Calu3 (cell line): ENCODE results near the gene SAA1. TPM values are rescaled to one million over a fixed set of nuclear protein-coding genes. Genes with fewer than 3 reads are reported as not detected.
"Not testable (repeated sequence)": the region's sequence is repeated elsewhere in the genome, so short reads cannot be mapped to it uniquely, and the experiment has no call there.

Source experiments
- BruUV-seq: library from RNA; stranded (reverse); fragments of 400-500 nt; replicated peaks from 2 replicates; lab custom pipeline; 2021; lab: Mats Ljungman, UMichigan
- CTCF ChIA-PET: fragments of 300-600 bp; sonication (Branson Sonifier 250); formaldehyde crosslinking; loops from one replicate; lab custom pipeline; 2022; ENCODE audit warnings: antibody characterized with exemption; lab: Charles Lee
- DNase-seq: peaks from one replicate; pipeline ENCODE4 v3.0.0; 2022
- H3K27ac Mint-ChIP-seq: one replicate; pipeline ENCODE4 v1.8.0; 2022; ENCODE audit warnings: mixed read lengths; ENCODE audit not compliant: unreplicated experiment
- H3K27me3 Mint-ChIP-seq: one replicate; pipeline ENCODE4 v1.8.0; 2022; ENCODE audit warnings: mixed read lengths; ENCODE audit not compliant: unreplicated experiment
- H3K36me3 Mint-ChIP-seq: one replicate; pipeline ENCODE4 v1.8.0; 2022; ENCODE audit warnings: mild to moderate bottlenecking, moderate library complexity, mixed read lengths; ENCODE audit not compliant: insufficient read depth, unreplicated experiment
- H3K4me1 Mint-ChIP-seq: one replicate; pipeline ENCODE4 v1.8.0; 2022; ENCODE audit warnings: mild to moderate bottlenecking, low read depth, mixed read lengths; ENCODE audit not compliant: unreplicated experiment
- H3K4me3 Mint-ChIP-seq: one replicate; pipeline ENCODE4 v1.8.0; 2022; ENCODE audit warnings: mild to moderate bottlenecking, low read depth, moderate library complexity, mixed read lengths; ENCODE audit not compliant: unreplicated experiment
- H3K9me3 Mint-ChIP-seq: one replicate; pipeline ENCODE4 v1.8.0; 2022; ENCODE audit warnings: low read depth, mixed read lengths; ENCODE audit not compliant: unreplicated experiment
- intact Hi-C: fragments of 100-400 bp; cut with micrococcal nuclease; formaldehyde crosslinking; loops from one replicate; pipeline ENCODE4 v1.10.0; 2022; ENCODE audit not compliant: unreplicated experiment
- total RNA-seq: library from RNA; stranded (reverse); gene quantifications from 2 replicates; pipeline ENCODE4 v1.2.3, GENCODE V29; 2022
- TF ChIP-seq, protein P1 (sequence below): fragments of 200-600 bp; IDR thresholded peaks from one replicate; pipeline ENCODE4 v1.8.0; 2022; ENCODE audit warnings: antibody characterized with exemption; ENCODE audit not compliant: unreplicated experiment

The SAA1 gene
- total RNA-seq, 1 experiment from 2014 or later, result 54.1 TPM

- peaks cover 3% of the 10 kb centered on the region for H3K36me3 Mint-ChIP-seq
- intact Hi-C loops, result no loop called here
- no peaks in the 10 kb centered on the region for H3K27me3 Mint-ChIP-seq
- BruUV-seq, result no TSS peak
- TF ChIP-seq, protein P1, sequence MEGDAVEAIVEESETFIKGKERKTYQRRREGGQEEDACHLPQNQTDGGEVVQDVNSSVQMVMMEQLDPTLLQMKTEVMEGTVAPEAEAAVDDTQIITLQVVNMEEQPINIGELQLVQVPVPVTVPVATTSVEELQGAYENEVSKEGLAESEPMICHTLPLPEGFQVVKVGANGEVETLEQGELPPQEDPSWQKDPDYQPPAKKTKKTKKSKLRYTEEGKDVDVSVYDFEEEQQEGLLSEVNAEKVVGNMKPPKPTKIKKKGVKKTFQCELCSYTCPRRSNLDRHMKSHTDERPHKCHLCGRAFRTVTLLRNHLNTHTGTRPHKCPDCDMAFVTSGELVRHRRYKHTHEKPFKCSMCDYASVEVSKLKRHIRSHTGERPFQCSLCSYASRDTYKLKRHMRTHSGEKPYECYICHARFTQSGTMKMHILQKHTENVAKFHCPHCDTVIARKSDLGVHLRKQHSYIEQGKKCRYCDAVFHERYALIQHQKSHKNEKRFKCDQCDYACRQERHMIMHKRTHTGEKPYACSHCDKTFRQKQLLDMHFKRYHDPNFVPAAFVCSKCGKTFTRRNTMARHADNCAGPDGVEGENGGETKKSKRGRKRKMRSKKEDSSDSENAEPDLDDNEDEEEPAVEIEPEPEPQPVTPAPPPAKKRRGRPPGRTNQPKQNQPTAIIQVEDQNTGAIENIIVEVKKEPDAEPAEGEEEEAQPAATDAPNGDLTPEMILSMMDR, result no peak
- H3K4me3 Mint-ChIP-seq, result no peak overlapping the region
- CTCF ChIA-PET, result no interaction called here
- no peak overlapping the region for H3K27ac Mint-ChIP-seq
- no peak for DNase-seq
- H3K9me3 Mint-ChIP-seq, result no peaks in the 10 kb centered on the region
- H3K4me1 Mint-ChIP-seq, result peaks cover 31% of the 10 kb centered on the region
These were observed 2.0 kb upstream of the SAA1 start for GRCh38 chr11:18264035-18264434.

DNA sequence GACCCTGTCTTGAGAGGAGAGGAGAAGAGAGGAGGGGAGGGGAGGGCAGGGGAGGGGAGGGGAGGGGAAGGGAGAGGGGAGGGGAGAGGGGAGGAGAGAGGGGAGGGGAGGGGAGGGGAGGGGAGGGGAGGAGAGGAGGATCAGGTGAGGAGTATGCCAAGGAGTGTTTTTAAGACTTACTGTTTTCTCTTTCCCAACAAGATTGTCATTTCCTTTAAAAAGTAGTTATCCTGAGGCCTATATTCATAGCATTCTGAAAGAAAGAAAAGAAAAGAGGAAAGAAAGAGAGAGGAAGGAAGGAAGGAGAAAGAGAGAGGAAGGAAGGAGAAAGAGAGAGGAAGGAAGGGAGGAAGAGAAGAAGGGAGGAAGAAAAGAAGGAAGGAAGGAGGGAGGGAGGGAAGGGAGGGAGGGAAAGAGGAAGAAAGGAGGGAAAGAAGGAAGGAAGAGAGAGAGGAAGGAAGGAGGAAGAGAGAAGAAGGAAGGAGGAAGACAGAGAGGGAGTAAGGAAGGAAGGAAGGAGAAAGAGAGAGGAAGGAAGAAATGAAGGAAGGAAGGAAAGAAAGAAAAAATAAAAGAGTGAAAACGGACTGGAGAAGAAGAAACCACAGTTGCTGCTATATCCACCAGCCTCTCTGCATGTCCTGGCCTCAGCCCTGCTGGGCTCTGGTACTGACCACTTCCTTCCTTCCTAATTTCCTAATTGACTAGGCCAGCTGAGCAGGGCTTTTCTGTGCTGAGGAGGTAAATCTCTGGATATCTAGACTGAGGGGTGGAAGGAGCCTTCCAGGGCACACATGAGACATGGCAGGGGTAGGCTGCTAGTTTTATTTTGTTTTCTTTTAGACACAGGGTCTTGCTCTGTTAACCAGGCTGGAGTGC, 1.1 kb upstream of the SAA1 start:
- no peak overlapping the region for H3K27ac Mint-ChIP-seq
- no peaks in the 10 kb centered on the region for H3K27me3 Mint-ChIP-seq
- H3K9me3 Mint-ChIP-seq, result no peaks in the 10 kb centered on the region
- H3K36me3 Mint-ChIP-seq, result peaks cover 3% of the 10 kb centered on the region
- intact Hi-C loops, result no loop called here
- no peak for DNase-seq
- H3K4me1 Mint-ChIP-seq, result peaks cover 31% of the 10 kb centered on the region
- no TSS peak for BruUV-seq
- CTCF ChIA-PET, result no interaction called here
- TF ChIP-seq, protein P1, result no peak
- no peak overlapping the region for H3K4me3 Mint-ChIP-seq

GRCh38 chr11:18267335-18268133, 1.5 kb downstream of the SAA1 start:
- intact Hi-C loops, CTCF ChIA-PET, H3K27me3 Mint-ChIP-seq, H3K9me3 Mint-ChIP-seq, H3K36me3 Mint-ChIP-seq: not testable (repeated sequence)
- H3K4me3 Mint-ChIP-seq, result peak overlapping the region; percentile 30
- peak; percentile 8 for DNase-seq
- peaks cover 31% of the 10 kb centered on the region for H3K4me1 Mint-ChIP-seq
- TSS peak; percentile 68 for BruUV-seq
- peak overlapping the region; percentile 45 for H3K27ac Mint-ChIP-seq

GRCh38 chr11:18269252-18269651, 3.2 kb downstream of the SAA1 start:
- H3K36me3 Mint-ChIP-seq, H3K27ac Mint-ChIP-seq, BruUV-seq, CTCF ChIA-PET, H3K4me3 Mint-ChIP-seq, intact Hi-C loops, H3K9me3 Mint-ChIP-seq, H3K27me3 Mint-ChIP-seq, DNase-seq: not testable (repeated sequence)
- H3K4me1 Mint-ChIP-seq, result peaks cover 24% of the 10 kb centered on the region

DNA sequence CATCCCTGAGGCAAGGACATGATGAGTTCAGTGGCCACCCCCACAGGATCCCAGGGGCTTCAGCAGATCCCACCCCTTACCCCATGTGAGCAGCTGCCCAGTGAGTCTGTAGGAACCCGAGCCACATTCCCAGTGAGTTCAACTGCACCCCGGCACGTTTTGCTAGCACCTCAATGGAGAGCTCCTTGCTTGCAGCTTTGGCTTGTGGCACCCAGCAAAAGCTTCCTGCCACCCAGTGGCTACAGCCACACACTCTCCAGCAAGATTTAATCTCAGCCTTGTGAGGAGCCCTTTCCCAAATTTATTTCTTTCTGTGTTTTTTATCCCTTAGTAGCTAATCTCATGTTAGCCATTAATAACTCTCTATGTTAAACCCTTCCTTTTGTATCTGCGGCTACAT, 4.0 kb downstream of the SAA1 start:
- Mint-ChIP-seq H3K9me3 (no peaks in the 10 kb centered on the region), H3K4me1 (peaks cover 22% of the 10 kb centered on the region), H3K27ac (no peak overlapping the region), H3K4me3 (no peak overlapping the region), H3K27me3 (no peaks in the 10 kb centered on the region), H3K36me3 (peaks cover 8% of the 10 kb centered on the region)
- intact Hi-C loops, result no loop called here
- no TSS peak for BruUV-seq
- TF ChIP-seq, protein P1, result no peak
- DNase-seq, result no peak
- CTCF ChIA-PET, result interaction anchor here (1.0 kb wide), 1 partner anchor 26 kb away, joined by 6 read pairs; no protein-coding TSS in a partner anchor
